ENCODE data around the gene RUNX2.
"Not testable (repeated sequence)": the region's sequence is repeated elsewhere in the genome, so short reads cannot be mapped to it uniquely, and the experiment has no call there.

The RUNX2 gene

GRCh38 chr6:45327956-45328522 lies at the start of gene RUNX2:
Gene RUNX2, plus strand, starts transcription at chr6:45328330. Its CDS starts 397 bp downstream, at chr6:45328727.
- Mint-ChIP-seq H3K4me1 (ENCODE audit: low read depth) (peaks cover 31% of the 10 kb centered on the region), H3K27ac (no peak within 1 kb of the TSS), H3K4me3 (peak within 1 kb of the TSS; percentile 57), H3K9me3 (no peaks in the 10 kb centered on the region), H3K36me3 (ENCODE audit: low read depth) (peaks cover 2% of the 10 kb centered on the region), H3K27me3 (ENCODE audit: low read depth) (peaks cover 3% of the 10 kb centered on the region)

- H3K4me3 Mint-ChIP-seq = no peak overlapping the region
- no peaks in the 10 kb centered on the region for H3K27me3 Mint-ChIP-seq (ENCODE audit: low read depth)
- H3K27ac Mint-ChIP-seq = no peak overlapping the region
- peaks cover 2% of the 10 kb centered on the region for H3K4me1 Mint-ChIP-seq (ENCODE audit: low read depth)
- H3K36me3 Mint-ChIP-seq (ENCODE audit: low read depth) = peaks cover 7% of the 10 kb centered on the region
- H3K9me3 Mint-ChIP-seq = peaks cover 23% of the 10 kb centered on the region
These were observed 49.8 kb upstream of the RUNX2 start for GRCh38 chr6:45278367-45278766.

GRCh38 chr6:45286707-45287106 lies 41.4 kb upstream of the RUNX2 start:
- peaks cover 33% of the 10 kb centered on the region for H3K9me3 Mint-ChIP-seq
- not testable (repeated sequence) for H3K4me1 Mint-ChIP-seq (ENCODE audit: low read depth); H3K4me3 Mint-ChIP-seq; H3K27me3 Mint-ChIP-seq (ENCODE audit: low read depth); H3K27ac Mint-ChIP-seq
- peaks cover 15% of the 10 kb centered on the region for H3K36me3 Mint-ChIP-seq (ENCODE audit: low read depth)

GRCh38 chr6:45289751-45290514 lies 38.2 kb upstream of the RUNX2 start:
- no peak overlapping the region for H3K27ac Mint-ChIP-seq
- peaks cover 27% of the 10 kb centered on the region for H3K4me1 Mint-ChIP-seq (ENCODE audit: low read depth)
- H3K27me3 Mint-ChIP-seq (ENCODE audit: low read depth) = no peaks in the 10 kb centered on the region
- peaks cover 9% of the 10 kb centered on the region for H3K36me3 Mint-ChIP-seq (ENCODE audit: low read depth)
- no peak overlapping the region for H3K4me3 Mint-ChIP-seq
- peaks cover 21% of the 10 kb centered on the region for H3K9me3 Mint-ChIP-seq

GRCh38 chr6:45293306-45293705 lies 34.8 kb upstream of the RUNX2 start:
- Mint-ChIP-seq H3K4me1 (ENCODE audit: low read depth) (peaks cover 27% of the 10 kb centered on the region), H3K4me3 (peak overlapping the region; percentile 54), H3K36me3 (ENCODE audit: low read depth) (peaks cover 6% of the 10 kb centered on the region), H3K9me3 (peaks cover 10% of the 10 kb centered on the region), H3K27ac (peak overlapping the region; percentile 56), H3K27me3 (ENCODE audit: low read depth) (no peaks in the 10 kb centered on the region)

GRCh38 chr6:45294065-45294701 lies 33.9 kb upstream of the RUNX2 start:
- Mint-ChIP-seq H3K4me1 (ENCODE audit: low read depth) (peaks cover 27% of the 10 kb centered on the region), H3K9me3 (peaks cover 10% of the 10 kb centered on the region), H3K27ac (peak overlapping the region; percentile 56), H3K4me3 (peak overlapping the region; percentile 54)
- H3K36me3 Mint-ChIP-seq (ENCODE audit: low read depth); H3K27me3 Mint-ChIP-seq (ENCODE audit: low read depth): not testable (repeated sequence)

- no peak overlapping the region for H3K27ac Mint-ChIP-seq
- H3K27me3 Mint-ChIP-seq (ENCODE audit: low read depth) = no peaks in the 10 kb centered on the region
- H3K4me1 Mint-ChIP-seq (ENCODE audit: low read depth) = peaks cover 26% of the 10 kb centered on the region
- H3K9me3 Mint-ChIP-seq = no peaks in the 10 kb centered on the region
- peaks cover 3% of the 10 kb centered on the region for H3K36me3 Mint-ChIP-seq (ENCODE audit: low read depth)
- H3K4me3 Mint-ChIP-seq = no peak overlapping the region
These were observed 30.8 kb upstream of the RUNX2 start for GRCh38 chr6:45297320-45297719.

- no peak overlapping the region for H3K4me3 Mint-ChIP-seq
These were observed 29.0 kb upstream of the RUNX2 start for GRCh38 chr6:45299096-45299581.

GRCh38 chr6:45300736-45301135 lies 27.4 kb upstream of the RUNX2 start:
- Mint-ChIP-seq H3K36me3 (ENCODE audit: low read depth) (peaks cover 16% of the 10 kb centered on the region), H3K27ac (no peak overlapping the region), H3K4me3 (no peak overlapping the region), H3K27me3 (ENCODE audit: low read depth) (no peaks in the 10 kb centered on the region), H3K9me3 (peaks cover 12% of the 10 kb centered on the region), H3K4me1 (ENCODE audit: low read depth) (peaks cover 3% of the 10 kb centered on the region)

More at GRCh38 chr6:45299096-45299581, 29.0 kb upstream of the RUNX2 start:
- H3K27ac Mint-ChIP-seq = no peak overlapping the region
- peaks cover 9% of the 10 kb centered on the region for H3K4me1 Mint-ChIP-seq (ENCODE audit: low read depth)
- H3K27me3 Mint-ChIP-seq (ENCODE audit: low read depth) = no peaks in the 10 kb centered on the region
- H3K36me3 Mint-ChIP-seq (ENCODE audit: low read depth) = peaks cover 9% of the 10 kb centered on the region
- peaks cover 4% of the 10 kb centered on the region for H3K9me3 Mint-ChIP-seq

- no peaks in the 10 kb centered on the region for H3K27me3 Mint-ChIP-seq (ENCODE audit: low read depth)
- H3K27ac Mint-ChIP-seq = no peak overlapping the region
- H3K36me3 Mint-ChIP-seq (ENCODE audit: low read depth) = peaks cover 22% of the 10 kb centered on the region
- peaks cover 20% of the 10 kb centered on the region for H3K9me3 Mint-ChIP-seq
- H3K4me3 Mint-ChIP-seq = no peak overlapping the region
- H3K4me1 Mint-ChIP-seq (ENCODE audit: low read depth) = peaks cover 3% of the 10 kb centered on the region
These were observed 26.6 kb upstream of the RUNX2 start for GRCh38 chr6:45301348-45302142.

- Mint-ChIP-seq H3K36me3 (ENCODE audit: low read depth) (peaks cover 25% of the 10 kb centered on the region), H3K27ac (no peak overlapping the region), H3K4me1 (ENCODE audit: low read depth) (peaks cover 3% of the 10 kb centered on the region), H3K27me3 (ENCODE audit: low read depth) (no peaks in the 10 kb centered on the region), H3K4me3 (no peak overlapping the region), H3K9me3 (peaks cover 26% of the 10 kb centered on the region)
These were observed 25.3 kb upstream of the RUNX2 start for GRCh38 chr6:45302832-45303231.

GRCh38 chr6:45305546-45305945 lies 22.6 kb upstream of the RUNX2 start:
- peaks cover 18% of the 10 kb centered on the region for H3K4me1 Mint-ChIP-seq (ENCODE audit: low read depth)
- peaks cover 39% of the 10 kb centered on the region for H3K9me3 Mint-ChIP-seq
- H3K36me3 Mint-ChIP-seq (ENCODE audit: low read depth) = peaks cover 37% of the 10 kb centered on the region
- H3K4me3 Mint-ChIP-seq = no peak overlapping the region
- no peaks in the 10 kb centered on the region for H3K27me3 Mint-ChIP-seq (ENCODE audit: low read depth)
- H3K27ac Mint-ChIP-seq = no peak overlapping the region

GRCh38 chr6:45310118-45310788 lies 17.9 kb upstream of the RUNX2 start:
- H3K4me1 Mint-ChIP-seq (ENCODE audit: low read depth) = peaks cover 34% of the 10 kb centered on the region
- peak overlapping the region; percentile 52 for H3K4me3 Mint-ChIP-seq
- H3K27ac Mint-ChIP-seq = peak overlapping the region; percentile 78
- H3K9me3 Mint-ChIP-seq = peaks cover 43% of the 10 kb centered on the region
- H3K36me3 Mint-ChIP-seq (ENCODE audit: low read depth) = peaks cover 50% of the 10 kb centered on the region
- no peaks in the 10 kb centered on the region for H3K27me3 Mint-ChIP-seq (ENCODE audit: low read depth)

- Mint-ChIP-seq H3K36me3 (ENCODE audit: low read depth) (peaks cover 30% of the 10 kb centered on the region), H3K9me3 (peaks cover 28% of the 10 kb centered on the region), H3K4me3 (no peak overlapping the region), H3K27ac (no peak overlapping the region), H3K4me1 (ENCODE audit: low read depth) (peaks cover 32% of the 10 kb centered on the region), H3K27me3 (ENCODE audit: low read depth) (no peaks in the 10 kb centered on the region)
These were observed 14.0 kb upstream of the RUNX2 start for GRCh38 chr6:45314146-45314545.
